DOHH2 (cell line): ENCODE data around the gene EZR.

ENCODE experiments used
- CTCF ChIP-seq: fragments of 200-600 bp; sonication (generic); IDR thresholded peaks from one replicate; pipeline ENCODE4 v1.5.1; 2014; ENCODE audit warnings: antibody characterized with exemption, mild to moderate bottlenecking, low read depth, low read length; ENCODE audit not compliant: poor library complexity, severe bottlenecking
- EZH2phosphoT487 ChIP-seq: fragments of 200-600 bp; sonication (generic); IDR thresholded peaks from 2 replicates; pipeline ENCODE4 v1.6.1; 2017; ENCODE audit warnings: borderline replicate concordance, mild to moderate bottlenecking, antibody characterized with exemption, low read length, moderate library complexity, mixed read lengths

GRCh38 chr6:158813032-158813431 is 6.1 kb downstream of the EZR start:
- TF ChIP-seq CTCF (no peak), EZH2phosphoT487 (no peak)
